ENCODE results near the gene CD276.
"Not testable (repeated sequence)": the region's sequence is repeated elsewhere in the genome, so short reads cannot be mapped to it uniquely, and the experiment has no call there.

CD276 gene

DNA sequence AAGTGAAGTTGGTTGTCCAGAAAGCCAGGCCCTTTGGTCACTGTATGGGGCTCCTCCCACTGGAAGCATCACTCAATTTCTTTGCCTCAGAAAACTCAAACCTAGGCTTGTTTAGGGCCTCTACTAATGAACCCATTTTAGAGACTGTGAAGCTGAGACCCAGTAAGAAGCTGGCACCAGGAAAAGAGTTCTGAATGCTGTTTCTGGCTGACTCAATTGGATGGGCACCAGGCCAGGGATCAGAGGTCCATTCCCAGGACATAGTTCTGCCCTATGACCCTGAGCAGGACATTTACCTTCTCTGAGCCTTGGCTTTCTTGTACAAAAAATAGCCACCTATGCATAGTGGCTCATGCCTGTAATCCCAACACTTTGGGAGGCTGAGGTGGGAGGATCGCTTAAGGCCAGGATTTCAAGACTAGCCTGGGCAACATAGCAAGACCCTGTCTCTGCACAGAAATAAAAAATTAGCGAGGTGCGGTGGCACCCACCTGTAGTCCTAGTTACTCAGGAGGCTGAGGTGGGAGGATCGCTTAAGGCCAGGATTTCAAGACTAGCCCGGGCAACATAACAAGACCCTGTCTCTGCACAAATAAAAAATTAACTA, 30.6 kb downstream of the CD276 start:
- DNase-seq = no peak

- no peak for DNase-seq
These were observed 31.2 kb downstream of the CD276 start for GRCh38 chr15:73715417-73715816.

- DNase-seq = no peak
These were observed 32.2 kb downstream of the CD276 start for GRCh38 chr15:73716417-73716816.

GRCh38 chr15:73717206-73717605, 33.0 kb downstream of the CD276 start:
- DNase-seq = no peak

DNA sequence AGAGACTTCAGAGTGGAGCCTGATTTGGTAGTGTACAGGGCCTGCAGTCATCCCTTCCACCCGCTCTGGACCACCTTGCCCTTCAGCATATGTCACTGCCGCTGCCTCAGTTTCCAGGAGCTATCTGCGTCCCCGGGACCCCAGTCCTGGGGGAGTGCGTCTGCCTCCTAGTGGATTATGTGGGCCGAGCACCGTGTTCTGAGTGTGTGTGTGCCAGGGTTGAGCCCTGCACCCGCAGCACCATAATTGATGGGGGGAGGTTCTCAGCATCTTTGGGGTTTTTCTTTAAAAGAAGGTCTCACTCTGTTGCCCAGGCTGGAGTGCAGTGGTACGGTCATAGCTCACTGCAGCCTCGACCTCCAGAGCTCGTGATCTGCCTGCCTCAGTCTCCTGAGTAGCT, 33.6 kb downstream of the CD276 start:
- no peak for DNase-seq

DNA sequence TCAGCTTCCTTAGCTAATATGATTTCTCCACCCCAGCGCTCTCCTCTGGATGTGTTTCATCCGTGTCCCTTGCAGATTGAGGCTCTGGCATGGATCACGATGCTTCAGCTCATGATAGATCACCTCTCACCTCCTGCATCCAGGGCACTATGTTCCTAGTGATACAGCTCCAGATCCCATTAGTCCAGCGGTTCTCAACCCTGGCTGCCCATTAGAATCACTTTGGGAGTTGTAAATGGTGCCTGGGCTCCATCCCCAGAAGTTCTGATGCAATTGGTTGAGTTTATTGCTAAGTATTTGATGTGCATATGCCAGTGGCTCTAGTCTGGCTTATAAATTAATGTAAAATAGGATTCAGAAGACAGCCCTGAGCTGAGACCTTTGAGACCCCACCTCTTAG, 34.5 kb downstream of the CD276 start:
- no peak for DNase-seq

GRCh38 chr15:73722425-73722824, 38.2 kb downstream of the CD276 start:
- DNase-seq = no peak

DNA sequence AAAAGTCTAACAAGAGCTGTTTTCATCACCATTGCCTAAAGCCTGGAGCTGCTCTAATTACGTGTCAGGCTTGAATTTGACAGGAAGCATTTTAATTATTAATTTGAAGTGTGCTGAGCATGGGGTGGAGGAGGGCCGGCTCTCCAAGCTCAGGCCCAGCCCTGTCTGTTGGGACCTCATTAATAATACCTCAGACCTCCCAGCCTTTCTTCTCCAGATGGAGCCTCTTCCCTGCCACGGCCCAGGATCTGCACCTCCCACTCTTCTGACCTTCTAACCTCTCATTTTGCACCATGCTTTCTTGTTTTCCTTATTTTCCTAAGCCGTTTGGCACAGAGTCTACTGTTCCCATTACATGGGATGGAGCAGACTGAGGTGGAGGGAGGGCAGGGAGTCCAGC, 39.0 kb downstream of the CD276 start:
- DNase-seq = no peak

GRCh38 chr15:73724212-73724611, 40.0 kb downstream of the CD276 start:
- no peak for DNase-seq

DNA sequence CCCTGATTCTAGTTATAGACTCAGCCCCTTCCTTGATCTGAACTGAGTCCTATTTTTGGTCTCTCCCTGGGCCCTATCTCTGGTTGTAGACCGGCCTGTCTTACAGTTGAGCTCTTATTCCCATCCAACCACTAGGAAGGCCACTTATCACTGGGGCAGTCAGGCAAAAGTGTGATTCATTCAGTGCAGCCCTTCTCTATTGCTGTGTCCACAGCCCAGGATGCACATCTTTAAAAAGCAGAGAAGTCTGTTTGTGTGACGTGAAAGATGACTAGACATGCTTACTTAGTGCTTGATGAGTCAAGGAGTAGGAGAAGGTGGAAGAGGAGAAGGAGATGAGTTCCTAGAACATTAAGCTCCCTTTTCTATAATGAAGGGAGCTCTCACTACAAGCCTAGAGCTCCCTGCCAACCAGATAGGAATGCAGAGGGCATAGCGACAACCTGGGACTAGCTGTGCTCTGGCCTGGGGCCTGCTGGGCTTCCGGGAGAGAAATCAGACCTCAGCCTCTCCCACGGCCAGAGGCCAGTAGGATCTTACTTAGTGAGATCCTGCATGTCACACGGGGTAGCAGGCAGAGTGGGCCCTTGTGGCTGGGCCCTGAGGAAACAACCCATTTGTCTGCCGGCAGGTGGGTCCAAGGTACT, 43.3 kb downstream of the CD276 start:
- no peak for DNase-seq

DNA sequence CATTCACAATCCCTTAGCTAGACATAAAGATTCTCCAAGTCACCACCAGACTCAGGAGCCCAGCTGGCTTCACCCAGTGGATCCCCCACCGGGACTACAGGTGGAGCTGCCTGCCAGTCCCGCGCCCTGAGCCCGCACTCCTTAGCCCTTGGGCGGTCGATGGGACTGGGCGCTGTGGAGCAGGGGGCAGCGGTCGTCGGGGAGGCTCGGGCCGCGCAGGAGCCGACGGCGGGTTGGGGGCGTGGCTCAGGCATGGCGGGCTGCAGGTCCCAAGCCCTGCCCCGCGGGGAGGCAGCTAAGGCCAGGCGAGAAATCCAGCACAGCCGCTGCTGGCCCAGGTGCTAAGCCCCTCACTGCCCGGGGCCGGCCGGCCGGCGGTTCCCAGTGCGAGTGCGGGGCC, 47.9 kb downstream of the CD276 start:
- not testable (repeated sequence) for DNase-seq

DNA sequence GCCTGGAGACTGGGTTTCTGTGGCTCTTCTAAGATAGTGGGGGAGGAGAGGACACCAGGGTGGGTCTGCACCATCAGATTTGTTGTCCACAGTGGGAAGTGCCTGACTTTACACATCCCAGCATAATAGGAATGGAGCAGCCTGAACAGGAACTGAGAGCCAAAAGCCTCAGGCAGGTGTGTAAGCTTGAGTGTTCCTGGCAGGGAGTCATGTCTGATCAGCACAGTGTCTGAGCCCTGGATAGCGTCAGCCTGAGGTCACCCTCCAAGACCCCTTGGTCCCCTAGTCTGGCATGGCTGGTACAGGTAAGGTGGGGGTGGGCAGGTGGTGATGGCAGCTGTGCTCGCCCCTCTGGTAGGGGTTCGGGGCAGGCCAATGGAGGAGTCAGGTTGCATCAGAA, 48.7 kb downstream of the CD276 start:
- no peak for DNase-seq

GRCh38 chr15:73737535-73737934, 53.4 kb downstream of the CD276 start:
- no peak for DNase-seq

- no peak for DNase-seq
These were observed 56.2 kb downstream of the CD276 start for GRCh38 chr15:73740152-73741048.

- DNase-seq = no peak
These were observed 57.2 kb downstream of the CD276 start for GRCh38 chr15:73741321-73741836.

GRCh38 chr15:73744293-73744692, 60.1 kb downstream of the CD276 start:
- DNase-seq = no peak

- no peak for DNase-seq
These were observed 60.9 kb downstream of the CD276 start for GRCh38 chr15:73745073-73745472.

- no peak for DNase-seq
These were observed 62.1 kb downstream of the CD276 start for GRCh38 chr15:73746261-73746660.

DNA sequence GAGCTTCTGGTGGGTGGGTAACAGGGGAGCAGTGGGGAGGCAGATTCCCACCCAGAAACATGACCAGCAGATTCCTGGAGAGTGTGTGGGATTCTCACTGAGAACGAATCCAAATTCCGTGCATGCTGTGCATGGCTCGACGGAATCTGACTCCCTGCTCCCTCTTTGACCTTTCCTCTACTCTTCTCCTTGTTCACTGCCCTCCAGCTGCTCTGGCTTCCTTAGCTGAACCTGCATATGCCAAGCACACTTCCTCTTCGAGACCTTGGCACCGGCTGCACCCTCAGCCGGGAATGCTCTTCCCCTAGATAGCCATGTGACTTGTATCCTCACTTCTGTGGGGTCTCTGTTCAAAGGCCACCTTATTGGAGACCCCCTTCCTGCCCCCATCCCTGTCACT, 62.7 kb downstream of the CD276 start:
- no peak for DNase-seq

DNA sequence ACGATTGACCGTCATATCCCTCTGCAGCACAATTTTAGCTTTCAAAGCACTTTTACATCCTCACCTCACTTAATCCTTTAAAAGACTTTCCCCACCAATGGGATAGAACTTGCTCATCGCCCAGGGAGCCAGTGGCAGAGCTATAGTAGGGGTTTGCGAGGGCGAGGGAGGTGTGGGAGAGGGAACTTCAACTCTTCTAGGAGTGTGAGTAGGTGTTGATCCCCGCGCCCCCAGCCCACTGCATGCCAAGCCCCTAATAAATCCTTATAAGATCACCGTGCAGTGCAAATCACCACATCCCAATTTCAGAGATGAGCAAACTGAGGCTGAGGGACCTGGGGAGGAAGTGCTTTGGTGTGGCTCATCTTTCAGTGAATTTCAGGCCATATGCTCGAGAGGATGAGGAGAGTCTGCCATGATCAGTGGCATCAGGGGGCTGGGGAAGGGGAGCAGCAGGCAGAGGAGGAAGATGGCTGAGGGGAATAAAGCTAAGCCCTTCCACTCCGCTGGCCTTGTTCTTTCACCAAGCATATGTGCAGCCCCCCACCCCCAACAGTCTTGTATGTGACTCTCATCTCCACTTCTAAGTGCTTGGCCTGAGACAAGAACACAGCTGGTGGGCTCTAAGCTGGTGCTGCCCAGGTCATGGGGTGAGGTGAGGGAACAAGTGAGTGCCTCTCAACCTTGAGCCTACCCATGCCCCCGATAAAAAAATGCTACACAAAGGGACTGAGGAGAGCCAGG, 63.8 kb downstream of the CD276 start:
- DNase-seq = no peak

DNA sequence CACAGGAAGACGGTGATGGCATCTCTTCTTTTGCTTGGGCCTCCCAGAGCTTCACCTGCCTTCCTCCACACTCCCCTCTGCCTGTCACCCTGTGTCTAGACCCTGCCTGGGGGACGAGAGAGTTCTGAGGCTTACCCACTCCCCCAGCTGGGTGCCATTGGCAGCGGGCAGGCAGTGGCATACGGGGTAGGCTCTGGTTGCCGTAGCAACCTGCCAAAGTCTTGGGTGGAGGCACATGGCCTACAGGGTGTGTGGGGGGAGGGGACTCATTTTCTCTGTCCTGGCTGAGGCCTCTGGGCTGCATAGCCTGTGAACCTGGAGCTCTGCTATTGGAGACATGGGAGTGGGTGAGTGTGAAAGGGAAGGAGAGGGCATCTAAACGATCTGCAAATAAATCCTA, 64.5 kb downstream of the CD276 start:
- no peak for DNase-seq

DNA sequence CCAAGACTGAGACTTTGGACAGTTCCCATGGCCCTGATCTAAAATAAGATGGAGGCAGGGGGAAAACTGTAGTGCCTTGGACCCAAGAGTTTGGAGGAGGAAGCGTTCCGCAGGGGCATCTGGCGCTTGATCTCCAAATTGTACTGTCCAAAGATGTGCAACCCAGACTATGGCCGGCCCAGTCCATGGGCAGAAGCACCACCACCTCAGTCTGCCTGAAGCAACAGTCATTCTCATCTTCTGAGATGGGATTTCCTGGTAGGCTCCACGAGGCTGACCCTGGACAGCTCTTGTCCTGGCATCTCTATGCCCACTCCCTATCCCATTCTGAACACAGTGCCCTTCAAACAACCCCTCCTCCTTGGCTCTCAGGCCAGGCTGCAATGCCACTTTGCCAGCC, 65.3 kb downstream of the CD276 start:
- no peak for DNase-seq

- no peak for DNase-seq
These were observed 65.8 kb downstream of the CD276 start for GRCh38 chr15:73749971-73750370.

Data from Kasumi-1 (cell line).